Glomerular endothelial cell (primary cell): ENCODE data around the gene PSAPL1. TPM values are rescaled to one million over a fixed set of nuclear protein-coding genes. Genes with fewer than 3 reads are reported as not detected.
"Not testable (repeated sequence)": the region's sequence is repeated elsewhere in the genome, so short reads cannot be mapped to it uniquely, and the experiment has no call there.

Experiments used
- DNase-seq: peaks from one replicate; pipeline ENCODE4 v3.0.0-alpha.2; 2011; ENCODE audit warnings: low read depth, low spot score; ENCODE audit errors: extremely low read depth
- total RNA-seq: library from RNA; depleted of rRNA; stranded (reverse); fragments of >200 nt; gene quantifications from 2 replicates; pipeline ENCODE4 v1.2.3, GENCODE V29; 2015

The PSAPL1 gene
- total RNA-seq, 1 donor from 2014 or later: not detected

DNA sequence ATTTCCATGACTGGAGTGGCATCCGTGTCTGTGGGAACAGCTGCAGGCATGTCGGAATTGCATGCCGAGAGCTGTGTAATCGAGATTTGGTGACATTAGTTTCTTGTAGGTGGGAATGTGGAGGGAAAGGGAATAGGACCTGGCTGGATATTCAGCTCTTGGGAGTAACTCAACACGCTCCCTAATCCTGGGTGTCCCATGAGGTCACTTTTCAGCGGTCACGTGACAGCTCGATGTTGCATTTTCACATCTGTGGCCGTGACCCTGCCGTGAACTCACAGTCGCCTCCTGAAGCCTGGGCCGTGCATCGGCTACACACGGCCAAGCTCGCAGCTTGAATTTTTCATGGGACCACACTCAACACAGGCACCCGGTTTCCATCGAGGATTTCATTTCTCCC lies 25.8 kb upstream of the PSAPL1 start:
- no peak for DNase-seq

DNA sequence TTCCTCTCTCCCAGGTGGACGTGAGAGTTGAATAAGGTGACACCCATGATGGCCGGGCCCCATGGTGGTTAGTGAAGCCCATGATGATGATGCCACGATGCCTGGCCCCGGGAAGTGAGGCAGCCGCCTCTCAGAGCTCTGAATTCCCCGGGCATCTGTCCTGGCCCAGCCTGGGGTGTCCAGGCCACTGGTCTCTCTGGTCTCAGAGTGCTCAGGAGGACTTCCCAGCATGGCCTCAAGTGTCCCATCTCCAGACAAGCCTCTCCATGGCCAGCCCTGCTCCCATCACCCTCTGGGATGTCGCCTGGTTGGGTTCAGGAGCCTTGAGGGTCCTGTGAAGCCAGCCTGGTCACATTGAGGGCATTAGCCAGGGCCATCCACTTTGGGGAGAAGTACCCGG lies 24.7 kb upstream of the PSAPL1 start:
- no peak for DNase-seq

DNA sequence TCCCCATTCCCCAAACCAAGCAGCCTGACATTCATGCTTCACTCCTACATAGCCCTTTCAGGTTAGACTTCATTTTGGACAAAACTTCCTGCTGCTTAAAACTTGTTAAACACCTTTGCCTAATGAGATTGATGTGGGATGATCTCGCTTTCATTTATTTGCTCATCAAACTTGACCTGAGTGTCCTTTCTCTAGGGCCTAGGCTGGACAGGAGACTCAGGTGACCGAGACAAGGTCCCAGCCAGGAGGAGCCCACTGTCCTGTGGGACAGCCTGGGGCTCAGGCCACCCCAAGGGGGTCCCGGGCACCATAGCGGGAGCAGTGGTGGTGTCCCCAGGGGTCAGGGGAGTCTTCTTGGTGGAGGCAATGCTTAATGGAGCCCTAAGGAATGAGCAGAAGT lies 23.7 kb upstream of the PSAPL1 start:
- DNase-seq: no peak

DNA sequence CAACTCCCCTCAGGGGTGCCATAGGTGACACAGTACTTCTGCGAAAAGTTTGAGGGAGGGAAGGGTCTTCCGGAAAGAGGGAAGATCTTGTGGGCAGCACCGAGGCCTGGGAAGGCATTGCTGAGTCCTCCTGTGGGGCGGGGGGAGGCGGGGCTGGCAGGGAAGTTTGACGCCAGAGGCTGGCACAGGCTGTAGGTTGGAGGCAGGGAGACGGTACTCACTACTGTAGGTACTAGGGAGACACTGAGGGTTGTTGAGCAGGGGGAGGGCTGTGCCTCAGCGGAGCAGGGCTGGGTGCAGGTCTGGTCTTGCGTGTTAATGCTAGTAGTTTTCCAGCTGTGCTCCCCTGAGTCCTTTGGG lies 23.3 kb upstream of the PSAPL1 start:
- DNase-seq: no peak

DNA sequence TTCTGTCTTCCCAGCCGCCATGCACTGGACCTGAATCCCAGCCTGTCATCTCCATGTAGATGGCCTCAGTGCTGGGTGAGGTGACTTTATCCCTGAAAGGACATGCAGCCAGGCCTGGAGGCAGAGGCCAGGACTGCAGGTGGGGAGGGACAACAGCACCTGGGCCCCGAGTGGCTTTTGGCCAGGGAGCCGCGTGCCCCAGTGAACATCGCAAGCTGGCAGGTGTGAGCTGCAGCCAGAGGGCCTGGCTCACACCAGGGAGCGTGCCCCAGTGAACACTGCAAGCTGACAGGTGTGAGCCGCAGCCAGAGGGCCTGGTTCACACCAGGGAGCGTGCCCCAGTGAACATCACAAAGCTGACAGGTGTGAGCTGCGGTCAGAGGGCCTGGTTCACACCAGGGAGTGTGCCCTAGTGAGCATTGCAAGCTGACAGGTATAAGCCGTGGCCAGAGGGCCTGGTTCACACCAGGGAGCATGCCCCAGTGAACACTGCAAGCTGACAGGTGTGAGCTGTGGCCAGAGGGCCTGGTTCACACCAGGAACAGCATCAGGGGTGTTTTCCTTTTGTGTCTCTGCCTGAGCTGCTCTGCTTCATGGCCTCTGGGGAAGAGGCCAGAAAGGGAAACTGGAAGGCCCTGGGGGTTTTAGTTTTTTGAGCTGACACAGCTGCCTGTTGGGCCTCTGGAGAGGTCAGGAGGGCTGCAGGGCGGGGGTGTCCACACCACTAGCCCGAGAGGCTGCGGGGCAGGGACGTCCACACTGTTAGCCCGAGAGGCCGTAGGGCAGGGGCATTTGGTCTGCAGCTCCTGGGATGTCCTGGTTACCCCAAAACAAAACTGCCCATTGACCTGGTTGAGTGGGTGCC lies 22.7 kb upstream of the PSAPL1 start:
- DNase-seq: no peak

DNA sequence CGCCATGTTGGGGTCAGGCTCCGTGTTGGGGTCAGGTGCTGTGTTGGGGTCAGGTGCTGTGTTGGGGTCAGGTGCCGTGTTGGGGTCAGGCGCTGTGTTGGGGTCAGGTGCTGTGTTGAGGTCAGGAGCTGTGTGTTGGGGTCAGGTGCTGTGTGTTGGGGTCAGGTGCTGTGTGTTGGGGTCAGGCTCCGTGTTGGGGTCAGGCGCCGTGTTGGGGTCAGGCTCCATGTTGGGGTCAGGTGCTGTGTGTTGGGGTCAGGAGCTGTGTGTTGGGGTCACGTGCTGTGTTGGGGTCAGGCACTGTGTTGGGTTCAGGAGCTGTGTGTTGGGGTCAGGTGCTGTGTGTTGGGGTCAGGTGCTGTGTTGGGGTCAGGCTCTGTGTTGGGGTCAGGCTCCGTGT lies 18.1 kb upstream of the PSAPL1 start:
- not testable (repeated sequence) for DNase-seq

DNA sequence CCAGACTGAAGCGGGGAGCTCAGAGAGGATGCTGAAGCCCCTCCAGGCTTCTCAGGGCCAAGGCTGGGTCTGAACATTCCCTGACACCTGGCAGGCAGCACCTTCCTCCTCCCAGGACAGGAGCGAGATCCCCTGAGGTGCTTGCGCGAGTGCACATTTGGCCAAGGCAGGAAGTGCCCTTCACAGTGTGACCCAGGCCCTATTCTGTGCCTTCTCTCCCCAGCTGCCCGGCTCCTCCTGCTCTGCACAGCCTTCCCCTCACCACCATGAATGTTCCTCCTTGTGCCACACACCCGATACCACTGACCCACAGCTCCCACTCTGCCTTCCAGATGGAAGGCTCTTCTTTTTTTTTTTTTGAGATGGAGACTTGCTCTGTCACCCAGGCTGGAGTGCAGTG lies 17.1 kb upstream of the PSAPL1 start:
- DNase-seq: no peak

DNA sequence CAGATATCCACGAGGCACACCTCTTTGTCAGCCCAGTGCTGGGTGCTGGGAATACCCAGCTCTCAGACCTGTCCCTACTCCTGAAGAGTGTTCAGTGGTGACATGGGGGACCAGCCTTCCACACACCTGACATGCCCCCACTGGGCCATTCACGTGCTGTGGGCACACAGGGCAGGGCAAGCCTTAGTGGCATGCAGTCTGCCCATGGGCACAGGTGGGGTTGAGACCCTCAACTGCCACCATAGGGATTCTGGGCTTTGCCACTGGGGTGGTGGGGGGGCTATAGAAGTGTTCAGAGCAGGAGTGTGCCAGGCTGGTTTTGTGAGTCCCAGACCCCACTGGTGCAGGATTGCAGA lies 16.7 kb upstream of the PSAPL1 start:
- no peak for DNase-seq

DNA sequence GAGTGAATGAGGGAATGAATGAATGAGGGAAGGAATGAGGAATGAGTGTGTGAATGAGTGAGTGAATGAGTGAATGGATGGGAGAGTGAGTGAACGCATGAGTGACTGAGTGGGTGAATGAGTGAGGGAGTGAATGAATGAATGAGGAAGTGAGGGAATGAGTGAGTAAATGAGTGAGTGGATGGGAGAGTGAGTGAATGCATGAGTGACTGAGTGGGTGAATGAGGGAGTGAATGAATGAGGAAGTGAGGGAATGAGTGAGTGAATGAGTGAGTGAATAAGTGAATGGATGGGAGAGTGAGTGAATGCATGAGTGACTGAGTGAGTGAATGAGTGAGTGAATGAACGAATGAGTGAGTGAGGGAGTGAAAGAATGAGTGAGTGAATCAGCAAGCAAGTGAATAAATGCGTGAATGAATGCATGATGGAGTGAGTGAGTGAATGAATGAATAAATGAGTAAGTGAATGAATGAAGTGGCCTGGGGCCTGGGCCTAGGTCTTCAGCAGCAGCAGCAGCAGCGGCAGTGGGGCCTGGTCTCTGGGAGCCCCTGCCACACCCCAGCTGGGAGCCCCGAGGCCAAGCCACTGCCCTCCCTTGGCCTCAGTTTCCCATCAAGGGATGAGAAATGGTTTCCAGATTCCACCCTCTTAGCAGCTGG lies 16.2 kb upstream of the PSAPL1 start:
- DNase-seq: no peak

DNA sequence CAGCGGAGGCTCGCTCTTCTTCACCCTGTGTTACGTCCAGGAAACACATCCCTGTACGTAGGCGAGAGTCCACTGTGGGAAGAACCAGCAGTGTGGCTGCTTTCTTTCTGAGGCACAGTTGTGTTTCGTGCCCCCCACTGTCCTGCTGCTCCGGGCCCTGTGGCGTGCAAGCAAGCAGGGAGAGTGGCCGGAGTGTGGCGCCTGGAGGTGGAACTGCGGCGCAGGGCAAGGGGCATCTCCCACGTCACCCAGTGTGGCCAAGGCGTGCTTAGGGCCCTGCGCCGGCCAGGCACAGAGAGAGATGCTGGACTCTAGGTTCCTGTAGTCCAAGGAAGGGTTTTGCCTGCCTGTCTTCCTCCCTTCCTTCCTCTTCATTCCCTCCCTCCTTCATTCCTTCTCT lies 13.3 kb upstream of the PSAPL1 start:
- DNase-seq: no peak

DNA sequence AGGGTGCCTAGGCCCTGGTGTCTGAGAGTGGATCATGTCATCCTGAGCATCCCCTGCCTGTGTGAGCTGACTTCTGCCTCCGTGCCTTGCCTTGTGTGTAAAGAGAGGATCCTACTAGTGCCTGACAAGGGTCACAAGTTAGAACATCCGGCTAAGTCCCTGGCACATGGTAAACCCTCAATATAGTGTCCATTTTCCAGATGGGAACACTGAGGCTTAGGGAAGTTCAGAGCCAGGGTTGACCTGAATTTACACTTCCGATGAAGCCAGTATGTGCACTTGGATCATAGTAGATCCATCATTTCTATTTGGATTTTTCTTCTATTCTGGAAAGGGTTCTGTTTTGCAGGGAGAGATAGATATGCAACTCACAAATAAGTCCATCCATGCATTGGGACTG lies 12.5 kb upstream of the PSAPL1 start:
- DNase-seq: no peak

DNA sequence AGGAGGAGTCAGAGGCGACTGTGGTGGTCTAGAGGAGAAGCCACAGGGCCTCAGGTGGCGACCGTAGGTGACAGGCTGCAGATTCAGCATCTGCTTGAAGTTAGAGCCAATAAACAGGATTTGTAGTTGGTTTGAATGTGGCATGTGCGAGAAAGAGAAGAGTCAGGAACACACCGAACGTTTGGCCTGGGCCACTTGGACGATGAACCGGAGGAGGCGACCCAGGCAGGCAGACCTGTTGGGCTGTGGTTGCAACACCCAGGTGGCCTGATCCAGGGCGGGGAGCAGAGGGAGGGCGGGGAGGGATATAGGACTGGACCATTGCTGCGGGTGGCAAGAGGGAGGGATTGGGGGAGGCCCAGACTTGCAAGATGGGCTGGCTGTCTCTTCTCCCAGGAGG lies 10.0 kb upstream of the PSAPL1 start:
- no peak for DNase-seq

DNA sequence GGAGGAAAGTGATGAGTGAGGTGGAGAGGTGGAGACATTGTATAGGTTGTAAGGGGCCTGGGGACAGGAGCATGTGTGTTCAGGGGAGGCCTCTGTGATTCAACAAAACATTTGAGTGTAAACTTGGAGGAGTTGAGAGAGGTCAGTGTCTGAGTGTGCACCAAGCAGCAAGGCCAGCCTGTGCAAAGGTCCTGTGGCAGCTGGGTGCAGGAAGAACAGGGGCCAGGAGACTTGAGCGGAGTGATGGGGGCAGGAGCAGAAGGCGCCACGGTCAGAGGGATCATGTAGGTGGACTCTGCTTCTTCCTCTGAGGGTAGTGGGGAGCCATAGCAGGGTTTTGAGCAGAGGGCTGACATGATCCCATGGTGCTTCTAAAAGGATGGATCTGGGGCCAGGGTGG lies 9.6 kb upstream of the PSAPL1 start:
- DNase-seq: no peak

DNA sequence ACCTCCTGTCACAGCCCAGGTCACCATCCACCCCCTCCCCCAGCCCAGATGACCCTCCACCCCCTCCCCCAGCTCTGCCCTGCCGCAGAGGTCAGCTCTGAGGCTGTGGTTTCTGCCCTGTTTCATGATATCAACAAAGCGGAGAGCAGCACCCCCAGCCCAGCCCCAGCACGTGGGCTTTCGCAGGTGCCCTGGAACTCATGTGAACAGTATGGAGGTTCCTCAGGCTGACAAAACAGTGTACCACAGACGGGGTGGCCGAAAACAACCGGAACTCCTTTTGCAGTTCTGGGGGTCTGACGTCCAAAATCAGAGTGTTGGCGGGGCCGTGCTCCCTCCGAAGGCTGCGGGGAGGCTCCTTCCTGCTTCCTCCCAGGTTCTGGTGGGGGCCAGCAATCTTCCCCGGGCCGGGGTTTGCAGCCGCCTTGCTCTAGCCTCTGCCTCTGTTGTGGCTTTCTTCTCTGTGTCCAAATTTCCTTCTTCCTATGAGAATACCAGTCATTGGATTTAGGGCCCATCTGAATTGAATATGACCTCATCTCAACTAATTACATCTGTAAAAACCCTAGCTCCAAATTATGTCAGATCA lies 7.9 kb upstream of the PSAPL1 start:
- DNase-seq: no peak

DNA sequence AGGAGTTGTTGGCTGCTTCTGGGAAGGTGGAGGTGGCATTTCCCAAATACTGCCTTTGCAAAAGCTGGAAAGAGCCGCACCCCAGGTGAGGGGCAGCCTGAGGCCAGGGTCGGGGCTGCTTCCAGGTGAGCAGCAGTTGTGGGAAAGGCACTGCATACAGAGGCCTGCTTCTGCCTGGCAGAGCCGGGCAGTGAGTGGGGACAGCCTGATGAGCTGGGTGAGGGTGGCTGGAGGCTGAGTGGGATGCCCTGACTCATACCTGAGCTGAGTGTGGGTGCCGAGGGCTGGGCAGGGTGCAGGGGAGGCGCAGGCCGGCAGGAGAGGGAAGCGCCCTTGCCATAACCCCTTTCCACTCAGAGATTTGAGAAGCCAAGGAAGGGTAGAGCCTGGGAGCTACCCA lies 6.5 kb upstream of the PSAPL1 start:
- no peak for DNase-seq

DNA sequence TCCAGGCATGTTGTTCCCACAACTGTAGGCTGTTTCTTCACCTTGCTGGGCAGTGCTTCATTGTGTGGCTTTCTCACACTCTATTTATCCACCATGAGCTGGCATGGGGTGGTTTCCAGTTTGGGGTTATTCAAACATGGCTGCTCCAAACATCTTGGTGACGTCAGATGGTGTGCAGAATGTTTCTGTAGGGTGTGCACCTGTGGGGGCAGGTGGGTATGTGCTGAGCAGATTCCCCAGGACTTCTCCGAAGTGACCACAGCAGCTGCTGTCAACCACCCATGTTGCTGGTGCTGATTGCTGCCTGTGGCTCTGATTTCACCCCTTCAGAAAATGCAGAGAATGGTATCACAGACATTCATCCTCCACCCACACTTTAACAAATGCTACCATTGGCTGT lies 5.0 kb upstream of the PSAPL1 start:
- no peak for DNase-seq

DNA sequence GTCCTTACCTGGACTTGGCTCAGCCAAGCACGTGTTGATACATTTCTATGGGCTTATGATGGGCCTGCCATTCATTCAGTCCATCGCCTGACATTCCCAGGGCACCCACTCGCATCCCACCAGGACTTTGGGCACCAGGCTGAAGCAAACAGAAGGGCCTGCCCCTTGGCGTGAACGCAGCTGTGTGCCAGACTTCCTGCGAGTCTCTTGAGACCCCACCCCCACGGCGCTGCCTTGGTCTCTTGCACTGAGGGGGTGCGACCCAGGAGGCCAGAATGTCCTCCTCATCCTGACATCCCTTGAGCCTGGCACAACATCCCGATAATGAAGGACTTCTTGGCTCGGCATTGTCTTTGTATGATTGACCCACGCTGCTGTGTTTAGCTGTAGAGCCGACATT lies 1.5 kb upstream of the PSAPL1 start:
- DNase-seq: no peak

DNA sequence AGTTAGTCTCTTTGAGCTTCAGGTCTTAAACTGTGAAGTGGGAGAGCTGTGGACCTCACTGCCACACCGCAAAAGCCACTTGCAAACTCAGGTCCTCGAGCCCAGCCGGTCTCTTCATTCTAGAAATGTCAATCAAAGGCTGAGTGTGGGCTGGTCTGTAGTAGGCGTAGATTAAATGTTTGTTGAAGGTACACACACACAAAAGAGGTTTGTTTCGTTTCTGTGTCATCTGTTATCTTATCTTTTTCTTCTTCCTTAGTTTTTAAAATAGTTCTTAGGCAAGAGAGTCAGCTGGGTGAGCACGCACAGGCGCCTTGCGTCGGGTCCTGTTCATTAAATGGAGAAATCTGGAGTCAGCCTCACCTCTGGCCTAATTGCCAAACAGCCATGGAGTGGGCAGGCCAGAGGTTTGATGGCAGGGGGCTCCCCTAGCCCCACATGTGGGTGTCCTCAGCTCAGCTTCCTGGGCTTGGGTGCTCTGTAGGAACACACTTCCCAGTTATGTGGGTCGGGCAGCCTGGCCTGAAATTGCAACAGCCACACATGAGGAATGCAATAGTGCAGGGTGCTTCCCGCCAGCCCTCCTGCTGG lies 836 bp upstream of the PSAPL1 start:
- no peak for DNase-seq

DNA sequence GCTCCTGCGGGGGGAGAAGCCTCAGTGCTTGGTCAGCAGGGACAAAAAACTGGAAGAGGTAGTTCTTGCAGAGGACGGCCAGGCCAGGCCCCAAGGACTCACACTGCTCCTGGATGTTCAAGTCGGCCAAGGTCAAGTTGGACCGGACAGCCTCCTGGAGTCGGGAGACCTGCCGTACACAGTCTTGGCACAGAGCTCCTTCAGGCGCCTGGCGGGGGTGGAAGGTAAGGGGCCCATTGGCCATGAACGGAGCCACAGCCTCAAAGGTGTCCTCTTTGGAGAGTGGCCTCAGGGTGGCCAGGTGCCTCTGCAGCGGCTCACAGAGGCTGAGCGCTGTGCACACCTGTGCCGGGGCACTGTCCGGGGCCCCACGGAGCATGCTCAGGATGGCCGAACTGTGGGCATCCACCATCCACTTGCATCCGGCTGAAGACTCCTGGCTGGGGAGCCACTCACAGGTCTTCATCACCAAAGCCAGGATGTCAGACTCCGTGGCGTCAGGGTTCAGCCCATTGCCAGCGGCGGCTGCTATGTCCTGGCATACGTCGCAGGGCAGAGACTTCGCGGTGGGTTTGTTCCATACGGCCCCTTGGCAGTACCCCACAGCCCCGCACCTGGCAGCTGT lies 477 bp downstream of the PSAPL1 start:
- DNase-seq: no peak

DNA sequence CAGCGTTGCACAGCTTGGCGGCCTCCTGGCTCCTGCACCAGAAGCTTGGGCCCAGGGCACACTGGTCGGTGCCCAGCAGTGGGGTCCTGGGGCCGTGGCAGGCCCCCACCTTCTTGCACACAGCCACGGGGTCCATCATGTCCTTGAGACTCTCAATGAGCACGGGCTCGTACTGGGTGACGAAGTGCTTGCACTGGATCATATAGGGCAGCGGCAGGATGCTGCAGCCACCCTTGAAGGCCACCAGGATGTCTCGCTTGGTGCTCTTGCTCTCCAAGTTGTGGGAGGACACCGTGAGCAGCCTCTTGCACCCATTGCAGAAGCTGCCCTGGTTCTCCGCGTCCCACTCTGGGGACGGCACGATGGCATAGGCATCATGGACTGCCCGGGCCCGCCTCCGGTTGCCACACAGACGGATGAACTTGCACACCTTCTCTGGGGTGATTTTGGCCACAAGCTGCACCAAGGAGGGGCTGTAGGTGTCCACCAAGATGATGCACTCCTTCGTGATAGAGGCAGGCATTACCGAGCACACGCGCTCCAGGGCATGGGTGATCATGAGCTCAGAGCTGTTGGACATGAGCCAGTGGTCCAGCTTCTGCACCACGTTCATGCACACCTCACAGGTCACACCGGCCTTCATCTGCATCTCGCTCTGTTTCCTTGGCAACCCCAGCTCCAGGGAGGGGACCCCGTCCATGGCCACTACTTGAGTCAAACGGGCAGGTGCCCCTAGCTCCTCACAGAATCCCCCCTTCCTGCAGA lies 1.2 kb downstream of the PSAPL1 start:
- no peak for DNase-seq
